GM19328 (cell line): Measurements from ENCODE around the gene RMC1.

ENCODE experiments used
- ATAC-seq: cut with Tn5 transposase; IDR thresholded peaks from one replicate; pipeline ENCODE4 v1.9.1; 2021; ENCODE audit warnings: mild to moderate bottlenecking, moderate library complexity; ENCODE audit not compliant: unreplicated experiment

The RMC1 gene

DNA sequence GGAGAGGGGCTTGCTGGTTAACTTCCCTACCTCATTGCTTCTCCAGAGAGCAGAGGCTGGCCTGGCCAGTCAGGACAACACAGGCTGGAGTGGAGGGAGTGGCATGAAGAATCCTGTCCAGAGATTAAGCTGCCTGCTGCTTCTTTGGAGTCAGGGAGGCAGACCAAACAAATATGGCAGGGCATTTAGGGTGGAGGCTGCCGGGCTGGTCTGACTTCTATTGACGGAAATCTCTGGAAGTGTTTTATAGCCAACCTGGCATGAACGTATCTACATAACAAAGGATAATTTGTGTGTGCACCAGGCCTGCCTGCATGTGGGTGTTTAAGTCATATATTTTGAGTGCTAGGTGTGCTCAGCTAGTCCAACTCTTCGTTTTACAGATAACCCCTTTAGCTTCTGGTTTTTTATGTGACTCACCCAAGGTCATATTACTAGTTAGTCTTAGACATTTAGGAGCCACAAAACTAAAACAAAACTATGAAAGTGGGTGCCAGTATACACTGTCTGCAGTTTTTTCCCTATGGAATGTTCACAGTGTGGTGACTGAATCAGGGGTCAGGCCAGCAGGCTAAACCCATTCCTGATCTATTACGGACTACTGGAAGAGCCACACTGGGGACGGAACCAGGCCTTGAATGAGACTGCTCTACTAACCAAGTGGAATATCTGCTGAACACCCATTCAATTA, 77.5 kb downstream of the RMC1 start:
- no peak for ATAC-seq
